NCI-H345 treated with DMSO at 0.1 percent for 48 hours (cell line): ENCODE measurements around the gene ST7.
A peak's percentile ranks its signal among the peaks of the same experiment; 100 is the strongest.

Source experiments
- DNase-seq: peaks from one replicate; lab custom pipeline; 2025; ENCODE audit not compliant: unreplicated experiment; lab: John Stamatoyannopoulos, UW

The ST7 gene

GRCh38 chr7:117008886-117009531 is 55.7 kb downstream of the ST7 start:
- DNase-seq: no peak

DNA sequence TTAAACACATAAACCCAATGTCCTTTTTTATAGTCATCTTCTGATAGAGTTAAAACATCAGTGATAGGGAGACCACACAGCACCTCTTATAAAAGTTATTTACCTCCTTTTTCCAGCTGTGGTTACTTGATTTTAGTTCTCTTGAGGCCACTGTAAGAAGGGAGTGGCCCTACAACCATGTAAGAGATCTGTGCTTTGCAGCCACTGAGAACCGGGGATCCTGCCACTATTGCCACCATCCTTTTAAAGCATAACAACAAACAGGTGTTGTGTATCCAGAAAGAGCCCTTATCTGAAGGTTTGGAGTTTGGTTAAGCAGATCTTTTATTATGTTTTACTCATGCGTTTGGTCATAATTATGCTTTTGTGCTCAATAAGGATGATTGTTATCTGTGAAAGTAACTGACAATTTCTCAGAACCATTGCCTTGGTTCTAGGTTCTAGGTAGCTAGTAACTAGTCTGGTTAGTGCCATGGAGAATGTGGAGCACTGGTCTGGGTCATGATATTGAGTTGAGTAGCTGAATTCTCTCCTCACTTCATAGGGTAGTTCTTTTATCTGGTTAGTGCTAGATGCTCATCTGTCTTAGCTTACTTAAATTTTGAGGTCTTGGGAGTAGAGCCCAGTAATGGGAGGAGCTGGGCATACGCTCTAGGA is 56.5 kb downstream of the ST7 start:
- no peak for DNase-seq

GRCh38 chr7:117010375-117011133 is 57.3 kb downstream of the ST7 start:
- DNase-seq: no peak

GRCh38 chr7:117011419-117012260 is 58.3 kb downstream of the ST7 start:
- DNase-seq: no peak

DNA sequence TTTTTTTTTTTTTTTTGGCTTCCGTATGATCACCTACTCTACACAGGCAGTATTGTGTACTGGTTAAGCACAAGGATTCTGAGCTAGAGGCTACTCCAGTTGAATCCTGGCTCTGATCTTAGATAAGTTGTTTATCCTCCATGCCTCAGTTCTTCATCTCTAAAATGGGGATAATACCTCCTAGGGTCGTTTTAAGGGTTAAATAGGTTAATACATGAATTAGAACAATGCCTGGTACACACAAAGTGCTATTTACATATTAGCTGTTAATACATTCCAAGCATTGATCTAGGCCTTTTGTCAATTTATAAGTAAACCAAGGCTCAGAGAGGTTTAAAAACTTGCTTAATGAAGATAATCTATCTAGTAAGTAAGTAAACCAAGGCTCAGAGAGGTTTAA is 59.0 kb downstream of the ST7 start:
- DNase-seq: no peak

GRCh38 chr7:117012696-117013095 is 59.4 kb downstream of the ST7 start:
- no peak for DNase-seq

DNA sequence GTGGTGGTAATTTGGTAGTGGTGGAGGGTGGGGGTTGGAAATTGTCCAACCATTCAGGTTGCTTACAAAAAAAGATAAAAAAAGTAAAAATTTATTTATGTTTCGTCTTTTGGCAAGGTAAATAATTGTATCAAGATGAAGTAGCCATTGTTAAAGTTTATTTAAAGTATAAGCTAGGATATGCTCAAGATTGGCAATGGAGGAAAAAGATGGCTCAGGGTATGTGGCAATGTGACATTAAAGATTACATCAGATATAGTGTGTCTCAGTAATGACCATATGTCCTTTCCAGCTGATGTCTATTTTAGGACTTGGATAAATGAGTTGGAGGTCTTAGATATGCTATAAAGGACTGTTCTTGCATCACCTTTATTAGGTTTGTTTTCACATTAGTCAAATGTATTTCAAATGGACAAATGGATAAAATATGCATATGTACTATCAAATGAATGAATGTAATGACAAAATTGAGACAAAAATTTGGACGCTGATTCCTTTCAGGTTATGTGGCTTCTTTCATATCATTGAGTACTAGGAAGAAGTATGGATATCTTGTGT is 60.9 kb downstream of the ST7 start:
- no peak for DNase-seq

- no peak for DNase-seq
Observed at GRCh38 chr7:117014673-117015133, 61.4 kb downstream of the ST7 start.

- no peak for DNase-seq
Observed at GRCh38 chr7:117015258-117016184, 62.2 kb downstream of the ST7 start.

GRCh38 chr7:117017017-117017451 is 63.7 kb downstream of the ST7 start:
- no peak for DNase-seq

GRCh38 chr7:117017702-117018266 is 64.5 kb downstream of the ST7 start:
- DNase-seq: no peak

GRCh38 chr7:117018713-117019112 is 65.4 kb downstream of the ST7 start:
- no peak for DNase-seq

DNA sequence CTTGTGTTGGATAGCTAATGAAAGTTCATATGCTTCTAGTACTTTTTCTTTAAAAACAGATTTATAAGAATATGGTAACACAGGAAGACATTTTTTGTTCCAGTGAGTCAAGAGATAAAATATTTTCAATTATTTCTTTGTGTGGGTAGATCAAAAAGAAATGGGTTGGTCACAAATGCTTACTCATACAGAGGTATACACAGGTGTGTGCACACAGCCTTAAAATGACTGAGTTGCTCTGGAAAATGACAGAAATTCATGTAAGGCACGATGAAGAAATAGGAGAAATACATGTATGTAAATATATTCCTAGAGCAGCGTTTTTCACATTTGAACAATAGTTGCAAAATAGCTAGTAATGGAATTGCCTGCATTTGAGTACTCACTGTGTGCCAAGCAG is 66.0 kb downstream of the ST7 start:
- DNase-seq: no peak

DNA sequence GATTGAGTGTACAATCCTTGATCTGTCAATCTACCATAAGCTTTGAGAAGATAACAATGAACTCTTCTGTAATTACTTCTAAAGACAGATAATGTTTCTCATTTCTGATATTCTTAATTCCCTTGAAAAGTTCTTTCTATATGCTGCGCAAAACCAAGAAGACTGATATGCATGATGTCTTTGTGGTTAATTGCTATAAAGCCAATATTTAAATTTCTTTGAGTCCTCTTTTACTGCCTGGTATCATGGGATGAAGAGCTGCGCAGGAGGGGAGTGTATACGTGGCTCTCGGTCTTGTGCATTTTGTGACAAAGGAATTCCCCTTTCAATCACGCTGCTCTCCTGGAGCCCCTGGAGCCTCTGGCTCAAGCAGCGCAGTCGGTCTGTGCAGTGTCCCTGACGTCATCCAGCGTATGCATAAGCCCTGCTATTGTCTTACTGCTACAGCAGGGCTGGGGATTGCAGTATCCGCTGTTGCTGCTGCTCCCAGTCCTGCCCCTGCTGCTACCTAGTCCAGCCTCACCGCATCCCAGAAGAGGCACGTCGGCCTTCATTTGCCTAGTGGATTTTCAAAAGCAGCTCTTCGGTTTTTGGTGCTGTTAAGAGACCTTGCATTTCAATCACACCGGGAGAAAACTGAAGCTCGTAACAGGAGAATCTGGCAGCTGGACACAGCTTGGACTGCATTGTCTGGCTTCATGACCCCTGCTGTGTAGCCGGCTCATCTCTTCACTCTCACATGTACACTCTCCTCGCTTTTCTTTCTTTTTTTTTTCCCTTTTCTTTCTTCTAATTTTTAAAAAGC is 66.7 kb downstream of the ST7 start:
- peak; percentile 86 for DNase-seq

DNA sequence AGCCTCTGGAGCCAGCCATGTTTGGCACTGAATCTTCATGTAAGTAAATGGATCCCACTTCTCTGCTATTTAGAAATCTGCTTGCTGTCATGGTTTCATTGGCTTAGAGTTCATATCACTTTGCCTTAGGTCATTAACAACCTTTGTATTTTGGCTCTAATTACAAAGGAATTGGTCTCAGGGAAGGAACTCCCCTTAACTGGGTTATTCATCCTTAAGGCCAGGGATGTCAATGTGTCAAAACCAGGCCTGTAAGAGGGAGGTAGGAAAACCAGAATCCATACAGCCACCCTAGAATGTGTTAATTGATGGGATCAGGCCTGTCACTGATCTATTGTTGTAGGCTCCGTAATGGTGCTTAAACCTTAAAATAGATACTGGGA is 67.3 kb downstream of the ST7 start:
- peak; percentile 72 for DNase-seq

DNA sequence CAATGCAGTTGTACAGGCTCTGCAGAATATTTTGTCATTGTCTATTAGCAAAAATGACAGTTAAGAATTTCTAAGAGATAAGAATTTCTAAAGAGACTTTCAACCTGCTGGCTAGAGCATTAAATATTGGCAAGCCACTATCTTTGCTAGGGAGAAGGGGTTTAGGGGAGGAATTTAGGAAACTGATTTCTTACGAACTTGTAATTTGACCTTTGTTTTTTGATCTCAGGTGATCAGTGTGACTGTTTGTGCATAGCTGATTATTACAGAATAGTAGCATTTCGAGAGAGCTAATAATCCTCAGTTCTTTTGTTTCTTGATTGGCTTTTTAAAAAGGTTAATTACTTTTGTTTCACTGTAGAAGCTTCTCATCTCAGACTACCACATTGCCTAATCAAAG is 68.1 kb downstream of the ST7 start:
- DNase-seq: no peak

DNA sequence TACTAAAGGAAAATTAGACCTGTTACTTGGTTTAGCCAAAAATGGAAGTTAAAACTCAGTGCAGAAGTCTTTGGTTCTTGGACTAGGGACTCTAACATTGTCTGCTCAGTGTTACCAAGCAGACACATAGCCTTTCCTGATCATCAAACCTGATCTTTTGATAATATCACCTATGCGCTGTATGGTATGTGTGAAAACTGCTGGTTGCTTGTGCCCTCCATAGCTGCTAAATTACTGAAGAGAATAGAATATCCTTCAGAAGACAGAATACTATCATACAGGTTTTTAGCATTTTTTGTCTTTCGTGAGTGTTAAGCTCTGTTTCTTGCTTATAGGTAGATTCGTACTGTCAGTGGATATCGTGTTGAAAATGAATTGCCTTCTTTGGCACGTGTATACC is 68.7 kb downstream of the ST7 start:
- no peak for DNase-seq

DNA sequence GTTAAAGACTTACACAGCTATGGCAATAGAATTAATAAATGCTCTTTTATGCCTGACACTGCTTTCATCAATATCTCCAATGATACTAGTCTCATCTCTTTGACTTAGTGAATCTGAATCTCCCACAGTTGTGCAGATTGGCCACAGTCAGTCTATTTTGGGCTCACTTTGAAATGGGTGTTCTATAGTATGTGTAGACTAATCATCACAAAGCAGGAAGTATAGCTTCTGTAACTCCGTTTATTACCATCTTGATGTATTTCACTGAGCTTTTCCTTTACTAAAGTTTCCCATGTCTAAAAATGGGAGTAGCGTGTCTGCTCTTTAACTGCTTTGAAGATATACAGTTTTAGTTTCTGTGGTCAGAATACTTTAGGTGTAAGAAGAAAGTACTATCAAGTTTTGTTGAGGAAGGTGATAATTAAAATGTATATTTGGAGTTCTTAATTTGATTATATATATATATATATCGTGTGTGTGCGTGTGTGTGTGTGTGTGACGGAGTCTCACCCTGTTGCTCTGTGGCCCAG is 70.1 kb downstream of the ST7 start:
- DNase-seq: no peak
